Panc1 (cell line): Measurements from ENCODE around the gene CAMK2B. TPM values are rescaled to one million over a fixed set of nuclear protein-coding genes. Genes with fewer than 3 reads are reported as not detected.

Experiments used
- ATAC-seq: fragments of 200-7000 bp; cut with Tn5 transposase; 2 replicates; pipeline ENCODE4 v1.9.1; 2020; ENCODE audit warnings: mild to moderate bottlenecking, moderate library complexity
- BruUV-seq: library from RNA; stranded (reverse); fragments of 400-500 nt; replicated peaks from 2 replicates; lab custom pipeline; 2021; lab: Mats Ljungman, UMichigan
- CTCF ChIA-PET: fragments of 300-600 bp; sonication (Branson Sonifier 250); formaldehyde crosslinking; loops from one replicate; lab custom pipeline; 2022; ENCODE audit warnings: antibody characterized with exemption; lab: Charles Lee
- POLR2A ChIA-PET: fragments of 300-600 bp; sonication (Branson Sonifier 250); formaldehyde crosslinking; loops from one replicate; lab custom pipeline; 2022; ENCODE audit warnings: antibody characterized with exemption; lab: Charles Lee
- DNase-seq: peaks from one replicate; pipeline ENCODE4 v3.0.0-alpha.2; 2010; ENCODE audit warnings: low read depth, low spot score
- H3K27ac ChIP-seq: 2 replicates; pipeline ENCODE4 v1.5.1; 2011; ENCODE audit warnings: mild to moderate bottlenecking, low read length, inconsistent platforms
- H3K27me3 ChIP-seq: fragments of 200-500 bp; sonication (Bioruptor generic); 2 replicates; pipeline ENCODE4 v1.6.0; 2014; ENCODE audit warnings: low read length, inconsistent platforms; ENCODE audit not compliant: control insufficient read depth, insufficient read depth
- H3K36me3 ChIP-seq: fragments of 200-500 bp; sonication (Bioruptor generic); 2 replicates; pipeline ENCODE4 v1.5.1; 2014; ENCODE audit warnings: inconsistent platforms, mild to moderate bottlenecking, low read length, moderate library complexity; ENCODE audit not compliant: control insufficient read depth, insufficient read depth
- H3K4me1 ChIP-seq: 2 replicates; pipeline ENCODE4 v1.5.1; 2011; ENCODE audit warnings: inconsistent platforms, mild to moderate bottlenecking, low read length, moderate library complexity; ENCODE audit not compliant: control insufficient read depth, insufficient read depth
- H3K4me3 ChIP-seq, 2 experiments: 2 replicates each; pipeline ENCODE4 v1.5.1; 2011 to 2012; ENCODE audit warnings: low read depth in 2 of 2, low read length in 2 of 2, mild to moderate bottlenecking in 2 of 2, inconsistent platforms in 1 of 2, moderate library complexity in 1 of 2
- H3K9me3 ChIP-seq: fragments of 200-500 bp; sonication (Bioruptor generic); 2 replicates; pipeline ENCODE4 v1.5.1; 2014; ENCODE audit warnings: low read depth, mild to moderate bottlenecking, inconsistent platforms, low read length, moderate library complexity; ENCODE audit not compliant: control insufficient read depth, insufficient read depth
- POLR2AphosphoS5 ChIP-seq: IDR thresholded peaks from 2 replicates; pipeline ENCODE4 v1.6.1; 2012; ENCODE audit warnings: mild to moderate bottlenecking, low read depth, low read length, moderate library complexity
- SIN3A ChIP-seq: IDR thresholded peaks from 2 replicates; pipeline ENCODE4 v1.6.1; 2012; ENCODE audit warnings: low read depth, mild to moderate bottlenecking, low read length, moderate library complexity, borderline replicate concordance; ENCODE audit not compliant: insufficient read depth
- TCF7L2 ChIP-seq: IDR thresholded peaks from 2 replicates; pipeline ENCODE4 v1.6.1; 2011; ENCODE audit warnings: mild to moderate bottlenecking, low read depth, low read length, inconsistent platforms
- in situ Hi-C: cut with HindIII; loops from 2 replicates; pipeline ENCODE4 v1.10.0; 2016; ENCODE audit warnings: low sequenced_read_pairs, low pct_unique_long_range_greater_than_20kb
- intact Hi-C: fragments of 100-400 bp; cut with micrococcal nuclease; formaldehyde crosslinking; loops from one replicate; pipeline ENCODE4 v1.10.0; 2022; ENCODE audit not compliant: unreplicated experiment
- total RNA-seq: library from RNA; stranded (reverse); gene quantifications from one replicate; pipeline ENCODE4 v1.2.1, GENCODE V29; 2021; ENCODE audit not compliant: unreplicated experiment
- TF ChIP-seq, protein P1 (sequence below), 2 experiments: IDR thresholded peaks; 2 replicates each; pipeline ENCODE4 v1.6.1; 2011 to 2012; ENCODE audit warnings: low read depth in 2 of 2, control low read depth in 1 of 2, low read length in 1 of 2, mild to moderate bottlenecking in 1 of 2, moderate library complexity in 1 of 2; ENCODE audit not compliant: insufficient read depth in 1 of 2
- TF ChIP-seq, protein P2 (sequence below): fragments of 450-650 bp; IDR thresholded peaks from 2 replicates; pipeline ENCODE4 v1.5.1; 2017; ENCODE audit warnings: mild to moderate bottlenecking

The CAMK2B gene
- total RNA-seq, 1 experiment from 2014 or later: 0.26 TPM

DNA sequence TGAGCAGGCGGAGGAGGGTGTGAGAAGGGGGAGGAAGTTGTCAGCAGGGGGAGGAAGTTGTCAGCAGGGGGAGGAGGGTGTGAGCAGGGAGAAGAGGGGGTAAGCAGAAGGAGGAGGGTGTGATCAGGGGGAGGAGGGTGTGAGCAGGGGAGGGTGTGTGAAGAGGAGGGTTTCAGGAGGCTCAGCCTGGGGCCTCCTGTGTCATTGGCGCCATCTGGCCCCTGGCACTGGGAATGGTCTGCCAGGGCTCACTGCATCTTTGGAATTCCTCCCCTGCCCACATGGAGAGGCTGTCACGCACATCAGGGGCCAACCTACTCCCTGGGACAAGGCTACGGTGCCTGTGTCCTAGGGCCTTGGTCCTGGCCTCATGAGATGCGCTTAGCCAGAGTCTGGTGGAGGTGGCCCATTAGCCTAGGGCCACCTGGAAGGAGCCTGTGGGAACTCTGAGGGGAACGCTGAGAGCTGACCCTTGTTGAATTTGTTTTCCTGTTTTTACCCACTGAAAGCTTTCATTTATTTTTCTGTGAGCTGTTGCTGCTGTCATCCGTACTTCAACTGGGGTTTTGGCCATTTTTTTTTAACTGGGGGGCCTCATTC is 18.0 kb downstream of the CAMK2B start:
- intact Hi-C loops: loop anchor here (5.0 kb wide), 1 partner anchor 65 kb away; no protein-coding TSS in a partner anchor
- no peak overlapping the region for H3K4me3 ChIP-seq
- POLR2A ChIA-PET: interaction anchor here (0.7 kb wide), 1 partner anchor 105 kb away, joined by 3 read pairs; no protein-coding TSS in a partner anchor

DNA sequence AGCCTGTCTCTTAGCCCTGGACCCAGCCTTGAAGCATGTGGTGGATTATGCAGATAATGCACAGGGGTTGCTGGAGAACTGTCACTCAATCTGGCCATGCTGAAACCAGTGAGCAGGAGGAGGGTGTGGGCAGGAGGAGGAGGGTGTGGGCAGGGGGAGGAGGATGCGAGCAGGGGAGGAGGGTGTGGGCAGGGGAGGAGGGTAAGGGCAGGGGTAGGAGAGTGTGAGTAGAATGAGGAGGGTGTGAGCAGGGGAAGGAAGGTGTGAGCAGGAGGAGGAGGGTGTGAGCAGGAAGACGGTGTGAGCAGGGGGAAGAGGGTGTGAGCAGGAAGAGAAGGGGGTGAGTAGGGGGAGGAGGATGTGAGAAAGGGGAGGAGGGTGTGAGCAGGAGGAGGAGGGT is 18.8 kb downstream of the CAMK2B start:
- H3K27ac ChIP-seq: no peak overlapping the region
- ChIA-PET POLR2A (no interaction called here), CTCF (no interaction called here)
- intact Hi-C loops (loop anchor here (5.0 kb wide), 1 partner anchor 64 kb away; no protein-coding TSS in a partner anchor), in situ Hi-C loops (no loop called here)
- no peak for ATAC-seq
- H3K4me3 ChIP-seq: no peak overlapping the region
- H3K4me1 ChIP-seq: no peaks in the 10 kb centered on the region
- no TSS peak for BruUV-seq
- no peaks in the 10 kb centered on the region for H3K9me3 ChIP-seq
- no peaks in the 10 kb centered on the region; the same call in 1 of the 2 replicates for H3K27me3 ChIP-seq
- DNase-seq: no peak
- TF ChIP-seq, protein P1, sequence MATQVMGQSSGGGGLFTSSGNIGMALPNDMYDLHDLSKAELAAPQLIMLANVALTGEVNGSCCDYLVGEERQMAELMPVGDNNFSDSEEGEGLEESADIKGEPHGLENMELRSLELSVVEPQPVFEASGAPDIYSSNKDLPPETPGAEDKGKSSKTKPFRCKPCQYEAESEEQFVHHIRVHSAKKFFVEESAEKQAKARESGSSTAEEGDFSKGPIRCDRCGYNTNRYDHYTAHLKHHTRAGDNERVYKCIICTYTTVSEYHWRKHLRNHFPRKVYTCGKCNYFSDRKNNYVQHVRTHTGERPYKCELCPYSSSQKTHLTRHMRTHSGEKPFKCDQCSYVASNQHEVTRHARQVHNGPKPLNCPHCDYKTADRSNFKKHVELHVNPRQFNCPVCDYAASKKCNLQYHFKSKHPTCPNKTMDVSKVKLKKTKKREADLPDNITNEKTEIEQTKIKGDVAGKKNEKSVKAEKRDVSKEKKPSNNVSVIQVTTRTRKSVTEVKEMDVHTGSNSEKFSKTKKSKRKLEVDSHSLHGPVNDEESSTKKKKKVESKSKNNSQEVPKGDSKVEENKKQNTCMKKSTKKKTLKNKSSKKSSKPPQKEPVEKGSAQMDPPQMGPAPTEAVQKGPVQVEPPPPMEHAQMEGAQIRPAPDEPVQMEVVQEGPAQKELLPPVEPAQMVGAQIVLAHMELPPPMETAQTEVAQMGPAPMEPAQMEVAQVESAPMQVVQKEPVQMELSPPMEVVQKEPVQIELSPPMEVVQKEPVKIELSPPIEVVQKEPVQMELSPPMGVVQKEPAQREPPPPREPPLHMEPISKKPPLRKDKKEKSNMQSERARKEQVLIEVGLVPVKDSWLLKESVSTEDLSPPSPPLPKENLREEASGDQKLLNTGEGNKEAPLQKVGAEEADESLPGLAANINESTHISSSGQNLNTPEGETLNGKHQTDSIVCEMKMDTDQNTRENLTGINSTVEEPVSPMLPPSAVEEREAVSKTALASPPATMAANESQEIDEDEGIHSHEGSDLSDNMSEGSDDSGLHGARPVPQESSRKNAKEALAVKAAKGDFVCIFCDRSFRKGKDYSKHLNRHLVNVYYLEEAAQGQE (IDR thresholded peaks at IDR 0.05; ENCODE audit: insufficient read depth in 1 of 2, low read depth in 2 of 2, low read length in 1 of 2): no peak
- TF ChIP-seq POLR2AphosphoS5 (no peak), SIN3A (no peak), TCF7L2 (no peak)
- TF ChIP-seq, protein P2, sequence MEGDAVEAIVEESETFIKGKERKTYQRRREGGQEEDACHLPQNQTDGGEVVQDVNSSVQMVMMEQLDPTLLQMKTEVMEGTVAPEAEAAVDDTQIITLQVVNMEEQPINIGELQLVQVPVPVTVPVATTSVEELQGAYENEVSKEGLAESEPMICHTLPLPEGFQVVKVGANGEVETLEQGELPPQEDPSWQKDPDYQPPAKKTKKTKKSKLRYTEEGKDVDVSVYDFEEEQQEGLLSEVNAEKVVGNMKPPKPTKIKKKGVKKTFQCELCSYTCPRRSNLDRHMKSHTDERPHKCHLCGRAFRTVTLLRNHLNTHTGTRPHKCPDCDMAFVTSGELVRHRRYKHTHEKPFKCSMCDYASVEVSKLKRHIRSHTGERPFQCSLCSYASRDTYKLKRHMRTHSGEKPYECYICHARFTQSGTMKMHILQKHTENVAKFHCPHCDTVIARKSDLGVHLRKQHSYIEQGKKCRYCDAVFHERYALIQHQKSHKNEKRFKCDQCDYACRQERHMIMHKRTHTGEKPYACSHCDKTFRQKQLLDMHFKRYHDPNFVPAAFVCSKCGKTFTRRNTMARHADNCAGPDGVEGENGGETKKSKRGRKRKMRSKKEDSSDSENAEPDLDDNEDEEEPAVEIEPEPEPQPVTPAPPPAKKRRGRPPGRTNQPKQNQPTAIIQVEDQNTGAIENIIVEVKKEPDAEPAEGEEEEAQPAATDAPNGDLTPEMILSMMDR: no peak
- no peaks in the 10 kb centered on the region for H3K36me3 ChIP-seq

More for the DNA sequence above, 18.0 kb downstream of the CAMK2B start:
- Histone ChIP-seq H3K4me1 (no peaks in the 10 kb centered on the region), H3K27me3 (no peaks in the 10 kb centered on the region; the same call in 1 of the 2 replicates), H3K27ac (no peak overlapping the region), H3K36me3 (no peaks in the 10 kb centered on the region), H3K9me3 (no peaks in the 10 kb centered on the region)
- CTCF ChIA-PET: no interaction called here
- in situ Hi-C loops: no loop called here
- DNase-seq (peak; percentile 18), ATAC-seq (peak; percentile 88)
- BruUV-seq: no TSS peak
- TF ChIP-seq, protein P2: peak; percentile 75; the same call in 1 of the 2 replicates
- TF ChIP-seq, protein P1 (IDR thresholded peaks at IDR 0.05; ENCODE audit: insufficient read depth in 1 of 2, low read depth in 2 of 2, low read length in 1 of 2): no peak
